A549 (cell line): ENCODE data around the gene BIRC7. TPM values are rescaled to one million over a fixed set of nuclear protein-coding genes. Genes with fewer than 3 reads are reported as not detected.

Source experiments
- ATAC-seq, 2 experiments: fragments of 200-7000 bp in 1 of 2; fragments of >200 bp in 1 of 2; cut with Nextera tagmentation in 1 of 2; cut with Tn5 transposase in 1 of 2; 3 replicates each; pipeline versions ENCODE4 v1.8.0 to v1.9.1; 2018 to 2020; ENCODE audit warnings: mild to moderate bottlenecking in 1 of 2, moderate library complexity in 1 of 2
- CTCF ChIA-PET: fragments of 300-600 bp; sonication (Branson Sonifier 250); formaldehyde crosslinking; extraction: SDS; loops from one replicate; lab custom pipeline; 2021; ENCODE audit warnings: antibody characterized with exemption, inconsistent platforms; lab: Yijun Ruan, JAX
- POLR2A ChIA-PET: fragments of 350-600 bp; formaldehyde crosslinking; extraction: SDS; loops from one replicate; lab custom pipeline; 2021; ENCODE audit warnings: antibody characterized with exemption, inconsistent platforms; lab: Yijun Ruan, JAX
- DNase-seq, 2 experiments: peaks; one replicate each; pipeline versions ENCODE4 v3.0.0 to v3.0.0-alpha.2; 2011 to 2016; ENCODE audit warnings: low read depth in 1 of 2, low spot score in 1 of 2
- FAIRE-seq: peaks from 2 replicates; lab custom pipeline; 2011; peaks lifted over from hg19 to GRCh38; lab: Jason Lieb, UNC
- H3K27ac ChIP-seq, 2 experiments: fragments of >200 bp; sonication (Bioruptor Twin); formaldehyde crosslinking; 3 replicates each; pipeline ENCODE4 v1.5.1; 2016 to 2017
- H3K4me1 ChIP-seq: fragments of >200 bp; sonication (Bioruptor Twin); formaldehyde crosslinking; 3 replicates; pipeline ENCODE4 v1.6.1; 2016
- H3K4me2 ChIP-seq: fragments of >200 bp; sonication (Bioruptor Twin); formaldehyde crosslinking; 3 replicates; pipeline ENCODE4 v1.6.1; 2016
- H3K4me3 ChIP-seq: fragments of >200 bp; sonication (Bioruptor Twin); formaldehyde crosslinking; 3 replicates; pipeline ENCODE4 v1.5.1; 2016
- H3K9me3 ChIP-seq: fragments of >200 bp; sonication (Bioruptor Twin); formaldehyde crosslinking; 3 replicates; pipeline ENCODE4 v1.6.1; 2016
- BHLHE40 ChIP-seq: IDR thresholded peaks from 2 replicates; pipeline ENCODE4 v1.6.1; 2012; ENCODE audit warnings: low read depth, low read length, inconsistent platforms
- CBX2 ChIP-seq: fragments of 200-600 bp; sonication (generic); IDR thresholded peaks from 2 replicates; pipeline ENCODE4 v1.6.1; 2016; ENCODE audit warnings: low read depth, mild to moderate bottlenecking, borderline replicate concordance
- CBX8 ChIP-seq: fragments of 200-600 bp; sonication (generic); IDR thresholded peaks from 2 replicates; pipeline ENCODE4 v1.6.1; 2016
- EP300 ChIP-seq, 2 experiments: fragments of >200 bp; sonication (Bioruptor Twin); formaldehyde crosslinking; IDR thresholded peaks; 2 replicates in 1 of 2; 3 replicates in 1 of 2; pipeline ENCODE4 v1.6.1; 2016 to 2017
- ESRRA ChIP-seq: fragments of 150-350 bp; IDR thresholded peaks from 2 replicates; pipeline ENCODE4 v1.6.1; 2014; ENCODE audit warnings: mild to moderate bottlenecking, low read length, borderline replicate concordance
- FOSB ChIP-seq: fragments of 250-450 bp; sonication (Bioruptor Pico); IDR thresholded peaks from 2 replicates; pipeline ENCODE4 v1.5.0; 2020; ENCODE audit warnings: mild to moderate bottlenecking, moderate library complexity
- FOSL2 ChIP-seq, 2 experiments: fragments of 450-650 bp in 1 of 2; fragments of >200 bp in 1 of 2; sonication (Bioruptor Twin) in 1 of 2; formaldehyde crosslinking; IDR thresholded peaks; 2 replicates each; pipeline versions ENCODE4 v1.5.0 to v1.6.1; 2016 to 2020; ENCODE audit warnings: mild to moderate bottlenecking in 1 of 2, moderate library complexity in 1 of 2
- FOXS1 ChIP-seq: fragments of 250-450 bp; sonication (Bioruptor Pico); IDR thresholded peaks from 2 replicates; pipeline ENCODE4 v1.5.0; 2020; ENCODE audit warnings: mild to moderate bottlenecking, moderate library complexity
- GATA3 ChIP-seq: IDR thresholded peaks from 2 replicates; pipeline ENCODE4 v1.6.1; 2012; ENCODE audit warnings: borderline replicate concordance
- HOXA7 ChIP-seq: fragments of 250-450 bp; sonication (Bioruptor Pico); IDR thresholded peaks from 2 replicates; pipeline ENCODE4 v1.5.0; 2020; ENCODE audit warnings: mild to moderate bottlenecking, moderate library complexity
- JUN ChIP-seq, 2 experiments: fragments of >200 bp; sonication (Bioruptor Twin); formaldehyde crosslinking; IDR thresholded peaks; 2 replicates in 1 of 2; 3 replicates in 1 of 2; pipeline ENCODE4 v1.6.1; 2016 to 2017
- MAFK ChIP-seq: fragments of 450-650 bp; IDR thresholded peaks from 2 replicates; pipeline ENCODE4 v1.6.1; 2014; ENCODE audit not compliant: partially characterized antibody
- MAZ ChIP-seq: fragments of 150-350 bp; IDR thresholded peaks from 2 replicates; pipeline ENCODE4 v1.6.1; 2014; ENCODE audit warnings: antibody characterized with exemption, low read depth, low read length, borderline replicate concordance
- POLR2A ChIP-seq: IDR thresholded peaks from 2 replicates; pipeline ENCODE4 v1.6.1; 2012; ENCODE audit warnings: mild to moderate bottlenecking, low read length
- RARB ChIP-seq: fragments of 250-450 bp; sonication (Bioruptor Pico); IDR thresholded peaks from 2 replicates; pipeline ENCODE4 v1.8.0; 2021; ENCODE audit warnings: mild to moderate bottlenecking, moderate library complexity
- RCOR1 ChIP-seq: fragments of 150-350 bp; IDR thresholded peaks from 2 replicates; pipeline ENCODE4 v1.6.1; 2014; ENCODE audit warnings: antibody characterized with exemption, low read length, low read depth
- RNF2 ChIP-seq: fragments of 200-600 bp; sonication (generic); IDR thresholded peaks from 2 replicates; pipeline ENCODE4 v1.6.1; 2016; ENCODE audit warnings: low read depth, mild to moderate bottlenecking, antibody characterized with exemption, moderate library complexity, borderline replicate concordance
- SREBF2 ChIP-seq: fragments of 450-650 bp; IDR thresholded peaks from 2 replicates; pipeline ENCODE4 v1.6.1; 2014; ENCODE audit warnings: mild to moderate bottlenecking, moderate library complexity
- TFCP2L1 ChIP-seq: fragments of 250-450 bp; sonication (Bioruptor Pico); IDR thresholded peaks from 2 replicates; pipeline ENCODE4 v1.5.0; 2021; ENCODE audit warnings: mild to moderate bottlenecking
- whole genome bisulfite sequencing: methylation state at CpG from one replicate; pipeline ENCODE4 v1.1.6; 2017; ENCODE audit errors: missing lambda C conversion rate; 5-methylcytosine and 5-hydroxymethylcytosine counted together
- polyA plus RNA-seq, 4 experiments: library from polyadenylated mRNA; depleted of rRNA in 3 of 4; stranded (reverse); fragments of >200 nt; fragmentation: RNase III in 1 of 4; extraction: RNeasy Plus Mini Kit Qiagen cat#74134 plus additional on column Dnase treatment in 1 of 4; gene quantifications; 2 replicates in 3 of 4; 3 replicates in 1 of 4; pipeline ENCODE4 v1.2.3, GENCODE V29; 2011 to 2017
- TF ChIP-seq, protein P1 (sequence below): IDR thresholded peaks from 2 replicates; pipeline ENCODE4 v1.6.1; 2012; ENCODE audit warnings: low read depth, borderline replicate concordance
- TF ChIP-seq, protein P2 (sequence below): fragments of >200 bp; sonication (Bioruptor Twin); formaldehyde crosslinking; IDR thresholded peaks from 3 replicates; pipeline ENCODE4 v1.6.1; 2016
- TF ChIP-seq, protein P3 (sequence below): fragments of >200 bp; sonication (Bioruptor Twin); formaldehyde crosslinking; IDR thresholded peaks from 3 replicates; pipeline ENCODE4 v1.5.1; 2016
- TF ChIP-seq, protein P4 (sequence below): fragments of 200-600 bp; sonication (generic); IDR thresholded peaks from 2 replicates; pipeline ENCODE4 v1.6.1; 2016; ENCODE audit warnings: antibody characterized with exemption, mild to moderate bottlenecking, moderate library complexity
- TF ChIP-seq, protein P5 (sequence below): fragments of 450-650 bp; IDR thresholded peaks from 2 replicates; pipeline ENCODE4 v1.6.1; 2014; ENCODE audit warnings: antibody characterized with exemption
- TF ChIP-seq, protein P6 (sequence below): IDR thresholded peaks from 2 replicates; pipeline ENCODE4 v1.6.1; 2012

BIRC7 gene
- polyA plus RNA-seq, 2 of the 4 experiments (the other 2 are of a cell fraction), result 0.63 to 4.9 TPM

DNA sequence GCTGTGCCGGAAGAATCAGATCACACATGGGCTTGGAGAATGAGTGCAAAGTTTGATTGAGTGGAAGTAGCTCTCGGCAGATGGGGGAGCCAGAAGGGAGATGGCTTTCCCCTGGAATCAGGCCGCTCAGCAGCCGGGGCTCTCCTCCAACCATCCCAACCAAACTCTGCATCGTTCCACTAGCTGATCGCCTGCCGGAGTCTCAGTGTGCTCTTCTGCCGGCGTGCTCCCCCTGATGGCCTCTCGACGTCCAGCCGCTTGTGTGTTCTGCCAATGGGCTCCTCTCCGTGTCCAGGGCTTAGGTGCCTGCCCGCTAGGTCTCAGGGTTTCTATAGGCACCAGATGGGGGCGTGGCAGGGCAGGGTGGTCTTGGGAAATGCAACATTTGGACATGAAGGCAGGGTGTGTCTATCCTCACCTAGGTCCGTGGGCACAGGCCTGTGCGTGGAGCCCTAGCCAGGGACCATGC lies 4.9 kb upstream of the BIRC7 start:
- H3K27ac ChIP-seq, result peak overlapping the region; percentile 96 to 99
- POLR2A ChIA-PET, result no interaction called here
- H3K9me3 ChIP-seq, result no peaks in the 10 kb centered on the region
- FAIRE-seq (no peak), DNase-seq (peak in 1 of 2 experiments; percentile 56), ATAC-seq (no peak)
- no peak overlapping the region for H3K4me3 ChIP-seq
- TF ChIP-seq, protein P1, sequence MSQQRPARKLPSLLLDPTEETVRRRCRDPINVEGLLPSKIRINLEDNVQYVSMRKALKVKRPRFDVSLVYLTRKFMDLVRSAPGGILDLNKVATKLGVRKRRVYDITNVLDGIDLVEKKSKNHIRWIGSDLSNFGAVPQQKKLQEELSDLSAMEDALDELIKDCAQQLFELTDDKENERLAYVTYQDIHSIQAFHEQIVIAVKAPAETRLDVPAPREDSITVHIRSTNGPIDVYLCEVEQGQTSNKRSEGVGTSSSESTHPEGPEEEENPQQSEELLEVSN, result no peak
- no peak for TF ChIP-seq FOSL2 (IDR thresholded peaks at IDR 0.05)
- no peak for TF ChIP-seq FOSL2 (CRISPR knock-in tag; IDR thresholded peaks at IDR 0.05)
- TF ChIP-seq, protein P2, sequence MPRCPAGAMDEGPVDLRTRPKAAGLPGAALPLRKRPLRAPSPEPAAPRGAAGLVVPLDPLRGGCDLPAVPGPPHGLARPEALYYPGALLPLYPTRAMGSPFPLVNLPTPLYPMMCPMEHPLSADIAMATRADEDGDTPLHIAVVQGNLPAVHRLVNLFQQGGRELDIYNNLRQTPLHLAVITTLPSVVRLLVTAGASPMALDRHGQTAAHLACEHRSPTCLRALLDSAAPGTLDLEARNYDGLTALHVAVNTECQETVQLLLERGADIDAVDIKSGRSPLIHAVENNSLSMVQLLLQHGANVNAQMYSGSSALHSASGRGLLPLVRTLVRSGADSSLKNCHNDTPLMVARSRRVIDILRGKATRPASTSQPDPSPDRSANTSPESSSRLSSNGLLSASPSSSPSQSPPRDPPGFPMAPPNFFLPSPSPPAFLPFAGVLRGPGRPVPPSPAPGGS, result no peak
- no peak for TF ChIP-seq ESRRA
- TF ChIP-seq RNF2, result no peak
- TF ChIP-seq FOXS1 (CRISPR knock-in tag), result no peak
- TF ChIP-seq MAZ, result no peak
- TF ChIP-seq, protein P3, sequence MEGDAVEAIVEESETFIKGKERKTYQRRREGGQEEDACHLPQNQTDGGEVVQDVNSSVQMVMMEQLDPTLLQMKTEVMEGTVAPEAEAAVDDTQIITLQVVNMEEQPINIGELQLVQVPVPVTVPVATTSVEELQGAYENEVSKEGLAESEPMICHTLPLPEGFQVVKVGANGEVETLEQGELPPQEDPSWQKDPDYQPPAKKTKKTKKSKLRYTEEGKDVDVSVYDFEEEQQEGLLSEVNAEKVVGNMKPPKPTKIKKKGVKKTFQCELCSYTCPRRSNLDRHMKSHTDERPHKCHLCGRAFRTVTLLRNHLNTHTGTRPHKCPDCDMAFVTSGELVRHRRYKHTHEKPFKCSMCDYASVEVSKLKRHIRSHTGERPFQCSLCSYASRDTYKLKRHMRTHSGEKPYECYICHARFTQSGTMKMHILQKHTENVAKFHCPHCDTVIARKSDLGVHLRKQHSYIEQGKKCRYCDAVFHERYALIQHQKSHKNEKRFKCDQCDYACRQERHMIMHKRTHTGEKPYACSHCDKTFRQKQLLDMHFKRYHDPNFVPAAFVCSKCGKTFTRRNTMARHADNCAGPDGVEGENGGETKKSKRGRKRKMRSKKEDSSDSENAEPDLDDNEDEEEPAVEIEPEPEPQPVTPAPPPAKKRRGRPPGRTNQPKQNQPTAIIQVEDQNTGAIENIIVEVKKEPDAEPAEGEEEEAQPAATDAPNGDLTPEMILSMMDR, result no peak
- no peak for TF ChIP-seq BHLHE40
- TF ChIP-seq MAFK, result no peak
- no peak for TF ChIP-seq RCOR1
- no peak for TF ChIP-seq FOSB (CRISPR knock-in tag)
- TF ChIP-seq, protein P4, sequence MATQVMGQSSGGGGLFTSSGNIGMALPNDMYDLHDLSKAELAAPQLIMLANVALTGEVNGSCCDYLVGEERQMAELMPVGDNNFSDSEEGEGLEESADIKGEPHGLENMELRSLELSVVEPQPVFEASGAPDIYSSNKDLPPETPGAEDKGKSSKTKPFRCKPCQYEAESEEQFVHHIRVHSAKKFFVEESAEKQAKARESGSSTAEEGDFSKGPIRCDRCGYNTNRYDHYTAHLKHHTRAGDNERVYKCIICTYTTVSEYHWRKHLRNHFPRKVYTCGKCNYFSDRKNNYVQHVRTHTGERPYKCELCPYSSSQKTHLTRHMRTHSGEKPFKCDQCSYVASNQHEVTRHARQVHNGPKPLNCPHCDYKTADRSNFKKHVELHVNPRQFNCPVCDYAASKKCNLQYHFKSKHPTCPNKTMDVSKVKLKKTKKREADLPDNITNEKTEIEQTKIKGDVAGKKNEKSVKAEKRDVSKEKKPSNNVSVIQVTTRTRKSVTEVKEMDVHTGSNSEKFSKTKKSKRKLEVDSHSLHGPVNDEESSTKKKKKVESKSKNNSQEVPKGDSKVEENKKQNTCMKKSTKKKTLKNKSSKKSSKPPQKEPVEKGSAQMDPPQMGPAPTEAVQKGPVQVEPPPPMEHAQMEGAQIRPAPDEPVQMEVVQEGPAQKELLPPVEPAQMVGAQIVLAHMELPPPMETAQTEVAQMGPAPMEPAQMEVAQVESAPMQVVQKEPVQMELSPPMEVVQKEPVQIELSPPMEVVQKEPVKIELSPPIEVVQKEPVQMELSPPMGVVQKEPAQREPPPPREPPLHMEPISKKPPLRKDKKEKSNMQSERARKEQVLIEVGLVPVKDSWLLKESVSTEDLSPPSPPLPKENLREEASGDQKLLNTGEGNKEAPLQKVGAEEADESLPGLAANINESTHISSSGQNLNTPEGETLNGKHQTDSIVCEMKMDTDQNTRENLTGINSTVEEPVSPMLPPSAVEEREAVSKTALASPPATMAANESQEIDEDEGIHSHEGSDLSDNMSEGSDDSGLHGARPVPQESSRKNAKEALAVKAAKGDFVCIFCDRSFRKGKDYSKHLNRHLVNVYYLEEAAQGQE, result no peak
- H3K4me2 ChIP-seq, result peak overlapping the region; percentile 73
- H3K4me1 ChIP-seq, result peaks cover 90% of the 10 kb centered on the region
- CTCF ChIA-PET, result interaction anchor here (0.7 to 8.9 kb wide), 7 partner anchors 7 to 60 kb away, joined by 3 to 178 read pairs (median 5); partner anchors contain the start of gene YTHDF1
- 82% methylated on average over 16 of the region's 17 CpGs for WGBS

DNA sequence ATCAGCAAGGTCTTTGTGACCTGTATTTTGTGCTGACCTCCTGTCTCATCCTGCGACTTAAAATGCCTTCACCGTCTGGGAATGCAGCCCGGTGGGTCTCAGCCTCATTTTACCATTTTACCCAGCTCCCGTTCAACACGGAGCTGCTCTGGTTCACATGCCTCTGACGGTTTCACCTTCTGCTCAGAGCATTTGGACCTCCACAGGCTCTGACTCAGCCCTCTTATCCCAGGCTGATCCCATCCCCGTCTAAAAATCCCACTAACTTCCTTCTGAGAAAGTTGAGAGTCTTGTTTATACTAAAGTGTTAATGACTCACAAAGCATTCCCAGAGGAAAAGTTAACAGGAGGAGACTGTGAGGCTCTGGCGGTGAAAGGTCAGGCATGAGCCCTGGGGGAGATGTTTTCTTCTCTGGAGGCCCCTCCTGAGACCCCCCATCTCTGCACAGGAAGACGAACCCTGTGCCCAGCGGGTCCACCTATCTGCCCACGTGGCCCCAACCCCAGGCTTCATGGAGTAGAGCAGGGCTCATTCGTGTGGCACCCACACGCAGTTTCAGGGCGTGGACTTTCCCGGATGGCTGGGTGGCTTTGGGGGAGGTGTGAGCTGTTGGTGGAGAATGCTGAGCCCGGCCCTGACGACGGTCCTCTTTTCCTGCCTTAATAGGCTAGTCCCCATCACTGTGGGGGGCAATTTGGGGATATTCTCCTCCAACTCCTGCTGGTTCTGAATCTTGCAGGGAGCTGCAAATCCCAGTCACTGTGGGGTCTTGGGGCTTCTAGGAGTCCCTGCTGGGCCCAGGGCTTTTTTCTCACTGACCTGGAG lies 3.3 kb upstream of the BIRC7 start:
- H3K4me2 ChIP-seq, result peak overlapping the region; percentile 73
- ChIA-PET POLR2A (interaction anchor here (0.6 to 1.7 kb wide), 5 partner anchors 9 to 288 kb away, joined by 3 to 13 read pairs (median 3); partner anchors contain the start of genes ARFGAP1, PPDPF and YTHDF1), CTCF (interaction anchor here (1.0 to 8.9 kb wide), 10 partner anchors 8 to 305 kb away, joined by 3 to 178 read pairs (median 4); partner anchors contain the start of genes NKAIN4, PTK6 and YTHDF1)
- 1% methylated on average over 18 of the region's 18 CpGs for WGBS
- no peak overlapping the region for H3K4me3 ChIP-seq
- DNase-seq (peak; percentile 93 to 96), FAIRE-seq (peak; percentile 99), ATAC-seq (peak; percentile 70 to 84)
- peak overlapping the region; percentile 96 to 99 for H3K27ac ChIP-seq
- peaks cover 90% of the 10 kb centered on the region for H3K4me1 ChIP-seq
- H3K9me3 ChIP-seq, result no peaks in the 10 kb centered on the region
- TF ChIP-seq CBX8 (no peak), TFCP2L1 (CRISPR knock-in tag) (no peak), JUN (IDR thresholded peaks at IDR 0.05) (peak; percentile 92 to 96), RARB (no peak; the same call in 1 of the 2 replicates), FOSB (CRISPR knock-in tag) (no peak; the same call in 1 of the 2 replicates), POLR2A (no peak), RNF2 (no peak), BHLHE40 (no peak), FOSL2 (IDR thresholded peaks at IDR 0.05) (peak; percentile 93), FOSL2 (CRISPR knock-in tag; IDR thresholded peaks at IDR 0.05) (peak; percentile 96), EP300 (IDR thresholded peaks at IDR 0.05) (peak; percentile 92 to 95; a peak in 4 of 5 replicates), CBX2 (no peak), GATA3 (peak; percentile 94), SREBF2 (no peak), RCOR1 (no peak), HOXA7 (CRISPR knock-in tag) (no peak)
- TF ChIP-seq, protein P5, sequence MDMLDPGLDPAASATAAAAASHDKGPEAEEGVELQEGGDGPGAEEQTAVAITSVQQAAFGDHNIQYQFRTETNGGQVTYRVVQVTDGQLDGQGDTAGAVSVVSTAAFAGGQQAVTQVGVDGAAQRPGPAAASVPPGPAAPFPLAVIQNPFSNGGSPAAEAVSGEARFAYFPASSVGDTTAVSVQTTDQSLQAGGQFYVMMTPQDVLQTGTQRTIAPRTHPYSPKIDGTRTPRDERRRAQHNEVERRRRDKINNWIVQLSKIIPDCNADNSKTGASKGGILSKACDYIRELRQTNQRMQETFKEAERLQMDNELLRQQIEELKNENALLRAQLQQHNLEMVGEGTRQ, result peak; percentile 71
- TF ChIP-seq, protein P6, sequence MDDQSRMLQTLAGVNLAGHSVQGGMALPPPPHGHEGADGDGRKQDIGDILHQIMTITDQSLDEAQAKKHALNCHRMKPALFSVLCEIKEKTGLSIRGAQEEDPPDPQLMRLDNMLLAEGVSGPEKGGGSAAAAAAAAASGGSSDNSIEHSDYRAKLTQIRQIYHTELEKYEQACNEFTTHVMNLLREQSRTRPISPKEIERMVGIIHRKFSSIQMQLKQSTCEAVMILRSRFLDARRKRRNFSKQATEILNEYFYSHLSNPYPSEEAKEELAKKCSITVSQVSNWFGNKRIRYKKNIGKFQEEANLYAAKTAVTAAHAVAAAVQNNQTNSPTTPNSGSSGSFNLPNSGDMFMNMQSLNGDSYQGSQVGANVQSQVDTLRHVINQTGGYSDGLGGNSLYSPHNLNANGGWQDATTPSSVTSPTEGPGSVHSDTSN, result peak; percentile 30
